Esophagus squamous epithelium (tissue), 5 donors: ENCODE measurements around the gene POM121L2. TPM values are rescaled to one million over a fixed set of nuclear protein-coding genes. Genes with fewer than 3 reads are reported as not detected.

ENCODE experiments used
- DNase-seq: peaks from one replicate; lab custom pipeline; 2025; lab: John Stamatoyannopoulos, UW
- H3K27ac ChIP-seq, 4 donors: fragments of 200-600 bp; sonication (generic); one replicate each; pipeline ENCODE4 v1.5.1; 2016 to 2019; ENCODE audit warnings: mild to moderate bottlenecking in 1 of 4
- H3K27me3 ChIP-seq, 4 donors: fragments of 200-600 bp; sonication (generic); 1 replicate in 3 of 4; 2 replicates in 1 of 4; pipeline versions ENCODE4 v1.5.1 to v1.6.0; 2017 to 2021; ENCODE audit warnings: antibody characterized with exemption in 1 of 4
- H3K36me3 ChIP-seq, 3 donors: fragments of 200-600 bp; sonication (generic); one replicate each; pipeline ENCODE4 v1.5.1; 2016 to 2019
- H3K4me1 ChIP-seq, 3 donors: fragments of 200-600 bp; sonication (generic); one replicate each; pipeline ENCODE4 v1.5.1; 2017 to 2019
- H3K4me3 ChIP-seq, 4 donors: fragments of 200-600 bp; sonication (generic); 1 replicate in 3 of 4; 2 replicates in 1 of 4; pipeline ENCODE4 v1.5.1; 2016 to 2019; ENCODE audit warnings: mild to moderate bottlenecking in 2 of 4, moderate library complexity in 1 of 4
- H3K9me3 ChIP-seq, 3 donors: fragments of 200-600 bp; sonication (generic); one replicate each; pipeline ENCODE4 v1.5.1; 2016 to 2019
- POLR2A ChIP-seq, 4 donors: fragments of 450-650 bp; IDR thresholded peaks; one replicate each; pipeline ENCODE4 v1.6.1; 2017; ENCODE audit warnings: antibody characterized with exemption in 4 of 4, mild to moderate bottlenecking in 4 of 4, moderate library complexity in 3 of 4
- WGBS, 2 donors: methylation state at CpG; one replicate each; pipeline ENCODE4 v1.1.5; 2018; 5-methylcytosine and 5-hydroxymethylcytosine counted together
- intact Hi-C: fragments of 100-400 bp; cut with DNase I; formaldehyde crosslinking; loops from one replicate; pipeline ENCODE4 v1.15.0; 2022
- total RNA-seq, 4 donors: library from RNA; depleted of rRNA; stranded (reverse); fragments of >200 nt; gene quantifications; one replicate each; pipeline ENCODE4 v1.1.0, GENCODE V29; 2016
- TF ChIP-seq, protein P1 (sequence below), 6 experiments: fragments of 450-650 bp in 4 of 6; fragments of 200-600 bp in 2 of 6; sonication (generic) in 2 of 6; IDR thresholded peaks; one replicate each; pipeline ENCODE4 v1.5.1; 2016 to 2019; ENCODE audit warnings: antibody characterized with exemption in 6 of 6, mild to moderate bottlenecking in 4 of 6, moderate library complexity in 4 of 6
- donor health status: DM: yes; HTN: yes; CAD: no.

Gene POM121L2
- total RNA-seq, 4 donors from 2014 or later = not detected

DNA sequence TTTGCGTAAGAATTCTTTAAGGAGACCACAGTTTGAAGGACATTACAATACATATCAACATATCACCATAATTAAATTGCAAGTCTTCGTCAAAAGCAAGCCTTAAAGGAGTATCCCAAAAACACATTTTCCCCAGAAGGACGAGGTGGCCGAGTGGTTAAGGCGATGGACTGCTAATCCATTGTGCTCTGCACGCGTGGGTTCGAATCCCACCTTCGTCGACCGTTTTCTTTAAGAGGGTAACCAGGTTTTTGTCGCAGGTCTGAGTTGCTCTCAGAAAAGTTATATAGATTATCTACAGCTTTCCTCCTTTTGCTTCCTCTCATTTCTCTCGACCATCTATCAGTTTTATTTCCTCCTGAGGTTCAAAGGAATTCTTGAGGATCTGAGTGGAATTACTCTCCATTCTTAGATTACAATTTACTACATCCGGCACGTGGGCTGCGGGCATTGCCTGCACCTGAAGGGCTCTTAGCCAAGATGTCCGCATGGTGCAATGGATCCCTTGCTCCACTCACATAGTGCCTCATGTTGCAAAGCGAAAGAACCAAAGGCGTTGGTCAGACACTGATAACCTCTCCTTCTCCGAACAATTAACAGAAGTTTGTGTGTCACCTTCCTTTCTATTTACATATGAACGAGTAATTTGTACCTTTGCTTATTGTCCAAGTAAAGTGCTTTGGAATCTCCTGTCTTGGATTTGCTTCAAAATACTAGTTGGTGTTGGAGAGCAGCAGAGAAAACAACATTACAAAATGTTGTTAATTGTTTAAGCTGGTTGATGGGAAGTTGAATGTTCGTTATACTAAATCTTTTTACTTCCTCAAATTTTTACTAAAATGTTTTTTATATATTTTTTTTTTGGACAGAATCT lies 14.0 kb downstream of the POM121L2 start:
- 23 to 27% methylated on average over 22 of the region's 22 CpGs for WGBS, 2 donors
- intact Hi-C loops = no loop called here
- Histone ChIP-seq H3K36me3 (no peaks in the 10 kb centered on the region), H3K4me3 (no peak overlapping the region), H3K9me3 (peaks cover 0 to 3% (median 0%) of the 10 kb centered on the region in 3 donors), H3K27me3 (peaks cover 3 to 100% (median 30%) of the 10 kb centered on the region in 4 donors), H3K4me1 (peaks cover 0 to 6% (median 0%) of the 10 kb centered on the region in 3 donors), H3K27ac (no peak overlapping the region)
- TF ChIP-seq, protein P1, sequence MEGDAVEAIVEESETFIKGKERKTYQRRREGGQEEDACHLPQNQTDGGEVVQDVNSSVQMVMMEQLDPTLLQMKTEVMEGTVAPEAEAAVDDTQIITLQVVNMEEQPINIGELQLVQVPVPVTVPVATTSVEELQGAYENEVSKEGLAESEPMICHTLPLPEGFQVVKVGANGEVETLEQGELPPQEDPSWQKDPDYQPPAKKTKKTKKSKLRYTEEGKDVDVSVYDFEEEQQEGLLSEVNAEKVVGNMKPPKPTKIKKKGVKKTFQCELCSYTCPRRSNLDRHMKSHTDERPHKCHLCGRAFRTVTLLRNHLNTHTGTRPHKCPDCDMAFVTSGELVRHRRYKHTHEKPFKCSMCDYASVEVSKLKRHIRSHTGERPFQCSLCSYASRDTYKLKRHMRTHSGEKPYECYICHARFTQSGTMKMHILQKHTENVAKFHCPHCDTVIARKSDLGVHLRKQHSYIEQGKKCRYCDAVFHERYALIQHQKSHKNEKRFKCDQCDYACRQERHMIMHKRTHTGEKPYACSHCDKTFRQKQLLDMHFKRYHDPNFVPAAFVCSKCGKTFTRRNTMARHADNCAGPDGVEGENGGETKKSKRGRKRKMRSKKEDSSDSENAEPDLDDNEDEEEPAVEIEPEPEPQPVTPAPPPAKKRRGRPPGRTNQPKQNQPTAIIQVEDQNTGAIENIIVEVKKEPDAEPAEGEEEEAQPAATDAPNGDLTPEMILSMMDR (IDR thresholded peaks at IDR 0.05) = no peak
- TF ChIP-seq POLR2A (IDR thresholded peaks at IDR 0.05) = no peak
- no peak for DNase-seq

DNA sequence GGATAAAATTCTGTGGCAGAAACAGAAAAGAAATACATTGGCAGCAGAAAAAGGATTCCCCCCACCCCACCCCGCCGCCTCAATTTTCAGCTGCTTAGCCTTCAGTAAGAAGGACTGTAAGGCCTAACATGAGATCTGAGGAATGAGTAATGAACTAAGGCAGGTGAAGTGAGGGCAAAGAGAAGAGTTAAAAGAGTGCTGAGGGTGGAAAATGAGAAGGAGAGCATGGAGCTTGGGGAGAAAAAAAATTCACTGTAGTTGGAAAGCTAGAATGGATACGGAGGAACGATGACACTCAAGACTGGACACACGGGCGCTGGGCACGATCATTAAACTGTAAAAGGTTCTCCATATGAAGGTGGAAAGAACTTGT lies 14.6 kb downstream of the POM121L2 start:
- peaks cover 0 to 6% (median 0%) of the 10 kb centered on the region in 3 donors for H3K4me1 ChIP-seq
- intact Hi-C loops = no loop called here
- no peak for TF ChIP-seq POLR2A (IDR thresholded peaks at IDR 0.05)
- TF ChIP-seq, protein P1 (IDR thresholded peaks at IDR 0.05) = no peak
- H3K27ac ChIP-seq = no peak overlapping the region
- H3K36me3 ChIP-seq = no peaks in the 10 kb centered on the region
- H3K9me3 ChIP-seq = peaks cover 0 to 7% (median 0%) of the 10 kb centered on the region in 3 donors
- no peak for DNase-seq
- no peak overlapping the region for H3K4me3 ChIP-seq
- peaks cover 3 to 100% (median 29%) of the 10 kb centered on the region in 4 donors for H3K27me3 ChIP-seq
- 15 to 19% methylated on average over 7 of the region's 7 CpGs for WGBS, 2 donors

DNA sequence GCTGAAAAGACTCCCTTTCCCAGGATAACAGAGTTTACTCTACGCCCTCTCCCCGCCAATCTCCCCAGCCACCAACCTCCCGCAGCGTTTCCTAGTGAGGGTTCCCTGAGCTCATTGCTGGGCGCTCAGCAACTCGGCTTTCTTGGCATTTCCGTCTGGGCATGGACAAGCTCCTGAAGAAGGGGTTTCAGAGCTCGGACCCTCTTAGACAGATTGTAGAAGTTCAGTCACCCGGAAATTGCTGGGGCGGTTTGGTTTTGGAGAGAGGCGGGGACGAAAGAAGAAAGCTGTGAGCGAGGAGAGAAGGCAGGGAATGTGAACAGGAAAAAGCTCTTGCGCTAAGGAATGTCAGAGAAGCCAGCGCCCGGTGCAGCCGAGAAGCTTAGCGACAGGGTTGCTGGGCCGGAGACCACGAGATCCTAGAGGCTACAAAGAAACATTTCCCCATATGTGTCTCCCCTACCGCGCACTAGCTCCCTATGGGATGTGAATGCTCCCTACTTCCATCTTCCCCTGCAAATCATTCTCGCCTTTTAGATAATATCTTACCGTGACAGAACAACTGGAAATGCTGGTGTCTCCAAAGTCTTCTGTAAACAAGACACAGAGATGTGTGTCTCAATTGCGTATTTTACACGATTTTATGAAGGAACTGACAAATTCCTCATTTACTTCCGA lies 15.8 kb downstream of the POM121L2 start:
- Histone ChIP-seq H3K4me1 (peaks cover 0 to 6% (median 0%) of the 10 kb centered on the region in 3 donors), H3K4me3 (no peak overlapping the region), H3K36me3 (no peaks in the 10 kb centered on the region), H3K9me3 (peaks cover 0 to 10% (median 7%) of the 10 kb centered on the region in 3 donors), H3K27me3 (peaks cover 3 to 100% (median 25%) of the 10 kb centered on the region in 4 donors), H3K27ac (no peak overlapping the region)
- WGBS, 2 donors = 11 to 17% methylated on average over 23 to 27 of the region's 27 CpGs
- intact Hi-C loops = no loop called here
- TF ChIP-seq, protein P1 (IDR thresholded peaks at IDR 0.05) = no peak
- TF ChIP-seq POLR2A (IDR thresholded peaks at IDR 0.05) = no peak
- no peak for DNase-seq

DNA sequence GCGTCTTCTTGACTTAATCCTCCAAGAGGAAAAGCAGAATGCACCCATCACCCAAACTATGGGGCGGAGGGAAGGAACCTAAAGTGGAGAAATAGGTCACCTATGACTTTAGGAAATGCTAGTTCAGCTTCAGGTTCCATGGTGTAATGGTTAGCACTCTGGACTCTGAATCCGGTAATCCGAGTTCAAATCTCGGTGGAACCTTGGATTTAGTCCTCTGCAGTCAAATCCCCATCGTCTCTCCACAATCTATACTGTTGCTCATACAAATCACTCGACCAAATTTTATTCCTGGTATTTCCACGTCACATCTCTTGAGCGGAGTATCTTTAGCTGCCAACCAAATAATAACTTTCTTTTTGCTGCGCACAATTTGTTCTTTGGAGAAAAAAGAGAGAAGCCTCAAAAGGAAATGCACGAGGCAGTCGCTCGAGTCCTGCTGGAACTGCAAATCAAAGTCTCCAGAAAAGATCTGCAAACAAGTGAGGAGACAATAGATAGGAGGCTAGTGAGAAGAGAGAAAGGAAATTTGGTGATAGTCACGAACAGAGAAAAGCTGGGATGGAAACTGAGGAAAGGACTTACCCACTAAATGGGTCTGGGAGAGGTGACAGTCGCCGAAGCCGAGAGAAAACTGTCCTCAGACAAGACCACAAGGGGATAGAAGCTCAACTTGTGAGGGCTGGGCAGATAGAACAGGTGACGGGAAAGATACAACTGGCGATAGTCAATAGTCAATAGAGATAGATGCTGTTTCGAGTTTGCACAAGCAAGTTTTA lies 16.6 kb downstream of the POM121L2 start:
- DNase-seq = no peak
- intact Hi-C loops = no loop called here
- no peak overlapping the region for H3K27ac ChIP-seq
- H3K27me3 ChIP-seq = peaks cover 5 to 100% (median 28%) of the 10 kb centered on the region in 4 donors
- TF ChIP-seq, protein P1 (IDR thresholded peaks at IDR 0.05) = no peak
- no peak for TF ChIP-seq POLR2A (IDR thresholded peaks at IDR 0.05)
- H3K36me3 ChIP-seq = no peaks in the 10 kb centered on the region
- H3K4me3 ChIP-seq = no peak overlapping the region
- H3K9me3 ChIP-seq = peaks cover 0 to 15% (median 7%) of the 10 kb centered on the region in 3 donors
- 10 to 11% methylated on average over 20 of the region's 20 CpGs for WGBS, 2 donors
- H3K4me1 ChIP-seq = peaks cover 0 to 6% (median 0%) of the 10 kb centered on the region in 3 donors
